Panc1 (cell line): ENCODE results near the gene GATAD2B. TPM values are rescaled to one million over a fixed set of nuclear protein-coding genes. Genes with fewer than 3 reads are reported as not detected.

Experiments used
- ATAC-seq: fragments of 200-7000 bp; cut with Tn5 transposase; 2 replicates; pipeline ENCODE4 v1.9.1; 2020; ENCODE audit warnings: mild to moderate bottlenecking, moderate library complexity
- BruUV-seq: library from RNA; stranded (reverse); fragments of 400-500 nt; replicated peaks from 2 replicates; lab custom pipeline; 2021; lab: Mats Ljungman, UMichigan
- CTCF ChIA-PET: fragments of 300-600 bp; sonication (Branson Sonifier 250); formaldehyde crosslinking; loops from one replicate; lab custom pipeline; 2022; ENCODE audit warnings: antibody characterized with exemption; lab: Charles Lee
- POLR2A ChIA-PET: fragments of 300-600 bp; sonication (Branson Sonifier 250); formaldehyde crosslinking; loops from one replicate; lab custom pipeline; 2022; ENCODE audit warnings: antibody characterized with exemption; lab: Charles Lee
- DNase-seq: peaks from one replicate; pipeline ENCODE4 v3.0.0-alpha.2; 2010; ENCODE audit warnings: low read depth, low spot score
- H3K27ac ChIP-seq: 2 replicates; pipeline ENCODE4 v1.5.1; 2011; ENCODE audit warnings: mild to moderate bottlenecking, low read length, inconsistent platforms
- H3K27me3 ChIP-seq: fragments of 200-500 bp; sonication (Bioruptor generic); 2 replicates; pipeline ENCODE4 v1.6.0; 2014; ENCODE audit warnings: low read length, inconsistent platforms; ENCODE audit not compliant: control insufficient read depth, insufficient read depth
- H3K36me3 ChIP-seq: fragments of 200-500 bp; sonication (Bioruptor generic); 2 replicates; pipeline ENCODE4 v1.5.1; 2014; ENCODE audit warnings: inconsistent platforms, mild to moderate bottlenecking, low read length, moderate library complexity; ENCODE audit not compliant: control insufficient read depth, insufficient read depth
- H3K4me1 ChIP-seq: 2 replicates; pipeline ENCODE4 v1.5.1; 2011; ENCODE audit warnings: inconsistent platforms, mild to moderate bottlenecking, low read length, moderate library complexity; ENCODE audit not compliant: control insufficient read depth, insufficient read depth
- H3K4me3 ChIP-seq, 2 experiments: 2 replicates each; pipeline ENCODE4 v1.5.1; 2011 to 2012; ENCODE audit warnings: low read depth in 2 of 2, low read length in 2 of 2, mild to moderate bottlenecking in 2 of 2, inconsistent platforms in 1 of 2, moderate library complexity in 1 of 2
- H3K9me3 ChIP-seq: fragments of 200-500 bp; sonication (Bioruptor generic); 2 replicates; pipeline ENCODE4 v1.5.1; 2014; ENCODE audit warnings: low read depth, mild to moderate bottlenecking, inconsistent platforms, low read length, moderate library complexity; ENCODE audit not compliant: control insufficient read depth, insufficient read depth
- CTCF ChIP-seq: fragments of 450-650 bp; IDR thresholded peaks from 2 replicates; pipeline ENCODE4 v1.5.1; 2017; ENCODE audit warnings: mild to moderate bottlenecking
- POLR2AphosphoS5 ChIP-seq: IDR thresholded peaks from 2 replicates; pipeline ENCODE4 v1.6.1; 2012; ENCODE audit warnings: mild to moderate bottlenecking, low read depth, low read length, moderate library complexity
- REST ChIP-seq, 2 experiments: IDR thresholded peaks; 2 replicates each; pipeline ENCODE4 v1.6.1; 2011 to 2012; ENCODE audit warnings: low read depth in 2 of 2, control low read depth in 1 of 2, low read length in 1 of 2, mild to moderate bottlenecking in 1 of 2, moderate library complexity in 1 of 2; ENCODE audit not compliant: insufficient read depth in 1 of 2
- SIN3A ChIP-seq: IDR thresholded peaks from 2 replicates; pipeline ENCODE4 v1.6.1; 2012; ENCODE audit warnings: low read depth, mild to moderate bottlenecking, low read length, moderate library complexity, borderline replicate concordance; ENCODE audit not compliant: insufficient read depth
- TCF7L2 ChIP-seq: IDR thresholded peaks from 2 replicates; pipeline ENCODE4 v1.6.1; 2011; ENCODE audit warnings: mild to moderate bottlenecking, low read depth, low read length, inconsistent platforms
- in situ Hi-C: cut with HindIII; loops from 2 replicates; pipeline ENCODE4 v1.10.0; 2016; ENCODE audit warnings: low sequenced_read_pairs, low pct_unique_long_range_greater_than_20kb
- intact Hi-C: fragments of 100-400 bp; cut with micrococcal nuclease; formaldehyde crosslinking; loops from one replicate; pipeline ENCODE4 v1.10.0; 2022; ENCODE audit not compliant: unreplicated experiment
- total RNA-seq: library from RNA; stranded (reverse); gene quantifications from one replicate; pipeline ENCODE4 v1.2.1, GENCODE V29; 2021; ENCODE audit not compliant: unreplicated experiment

The GATAD2B gene
- total RNA-seq, 1 experiment from 2014 or later, result 47.2 TPM

DNA sequence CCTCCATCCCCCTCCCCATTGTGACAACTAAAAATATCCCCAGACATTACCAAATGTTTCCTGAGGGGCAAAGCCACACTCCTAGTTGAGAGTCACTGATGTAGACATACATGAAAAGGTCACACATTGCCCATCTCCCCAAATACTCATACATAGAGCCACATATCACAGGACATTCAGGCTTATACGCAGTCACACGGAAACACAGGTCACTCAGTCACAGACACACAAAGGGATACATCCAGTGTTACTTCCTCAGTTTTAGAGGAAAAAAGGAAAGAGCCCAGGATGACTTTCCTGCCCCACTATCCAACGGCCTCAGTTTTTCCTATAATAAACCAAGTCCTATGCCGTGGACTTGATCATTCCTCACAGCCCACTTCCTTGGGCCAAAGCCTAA lies 38.6 kb upstream of the GATAD2B start:
- in situ Hi-C loops, result loop anchor here (5.0 kb wide), 1 partner anchor 74 kb away; no protein-coding TSS in a partner anchor
- Histone ChIP-seq H3K4me1 (peaks cover 30% of the 10 kb centered on the region), H3K27me3 (no peaks in the 10 kb centered on the region), H3K27ac (peak overlapping the region; percentile 94), H3K4me3 (peak overlapping the region; percentile 60 to 95; a peak in 3 of 4 replicates), H3K36me3 (no peaks in the 10 kb centered on the region; the same call in 1 of the 2 replicates), H3K9me3 (no peaks in the 10 kb centered on the region)
- intact Hi-C loops, result no loop called here
- ChIA-PET POLR2A (no interaction called here), CTCF (no interaction called here)
- ATAC-seq (no peak), DNase-seq (no peak)
- TF ChIP-seq SIN3A (no peak), TCF7L2 (no peak), POLR2AphosphoS5 (no peak), REST (IDR thresholded peaks at IDR 0.05; ENCODE audit: insufficient read depth in 1 of 2, low read depth in 2 of 2, low read length in 1 of 2) (no peak), CTCF (no peak)
- BruUV-seq, result no TSS peak

GRCh38 chr1:153960206-153960605 lies 37.4 kb upstream of the GATAD2B start:
- no peak overlapping the region for H3K27ac ChIP-seq
- ATAC-seq, result no peak
- no peaks in the 10 kb centered on the region for H3K27me3 ChIP-seq
- ChIA-PET CTCF (no interaction called here), POLR2A (no interaction called here)
- in situ Hi-C loops (loop anchor here (5.0 kb wide), 1 partner anchor 73 kb away; no protein-coding TSS in a partner anchor), intact Hi-C loops (no loop called here)
- peaks cover 32% of the 10 kb centered on the region for H3K4me1 ChIP-seq
- no peak for DNase-seq
- BruUV-seq, result no TSS peak
- TF ChIP-seq SIN3A (no peak), POLR2AphosphoS5 (no peak), REST (IDR thresholded peaks at IDR 0.05; ENCODE audit: insufficient read depth in 1 of 2, low read depth in 2 of 2, low read length in 1 of 2) (no peak), CTCF (no peak), TCF7L2 (no peak)
- H3K4me3 ChIP-seq, result no peak overlapping the region
- no peaks in the 10 kb centered on the region for H3K9me3 ChIP-seq
- no peaks in the 10 kb centered on the region; the same call in 1 of the 2 replicates for H3K36me3 ChIP-seq
